SH-SY5Y (cell line): ENCODE results near the gene RAB36.

Source experiments
- GATA2 ChIP-seq: IDR thresholded peaks from 2 replicates; pipeline ENCODE4 v1.6.1; 2011; ENCODE audit warnings: mild to moderate bottlenecking, low read depth, low read length
- GATA3 ChIP-seq: IDR thresholded peaks from 2 replicates; pipeline ENCODE4 v1.6.1; 2011; ENCODE audit warnings: low read depth, mild to moderate bottlenecking, low read length, moderate library complexity

- TF ChIP-seq GATA3 (no peak), GATA2 (no peak)
These were observed 14.6 kb upstream of the RAB36 start for GRCh38 chr22:23130697-23131096.
